ENCODE measurements around the gene EHHADH.
A peak's percentile ranks its signal among the peaks of the same experiment; 100 is the strongest.

DNA sequence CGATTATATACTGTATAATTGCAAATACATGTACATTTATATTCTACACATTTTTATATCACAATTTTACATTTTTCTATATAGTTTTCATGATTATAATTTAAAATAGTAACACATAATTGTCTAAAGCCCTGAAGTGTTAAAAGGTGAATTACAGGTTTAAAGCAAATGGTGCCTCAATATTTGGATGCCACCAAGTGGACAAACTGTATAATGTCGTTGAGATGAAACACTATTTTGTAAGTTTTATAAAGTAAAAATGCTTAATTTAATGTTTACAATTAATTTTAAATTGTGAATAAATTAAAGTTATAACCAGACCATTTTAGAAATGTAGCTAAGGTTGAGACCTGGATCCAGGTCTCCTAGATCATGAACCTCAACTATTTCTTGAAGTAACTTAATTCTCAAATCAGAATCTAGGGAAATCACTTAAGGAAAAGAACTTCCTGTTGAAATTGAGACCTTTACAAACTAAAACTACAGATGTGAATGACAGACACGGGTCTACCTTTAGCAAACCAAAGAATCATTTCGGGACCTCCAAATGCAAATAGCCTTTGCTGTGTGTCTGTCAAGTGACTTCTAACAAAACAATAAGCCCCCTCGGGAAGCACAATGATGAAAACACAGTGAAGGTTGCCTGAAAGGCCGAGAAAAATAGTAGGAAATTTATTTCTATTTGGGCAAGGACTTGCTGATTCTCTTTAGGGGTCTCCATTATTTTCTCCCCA, 37.8 kb downstream of the EHHADH start:
- TF ChIP-seq POLR2AphosphoS5 (IDR thresholded peaks at IDR 0.05; ENCODE audit: insufficient read depth, low read depth, low read length), result no peak
- TF ChIP-seq, protein P1, sequence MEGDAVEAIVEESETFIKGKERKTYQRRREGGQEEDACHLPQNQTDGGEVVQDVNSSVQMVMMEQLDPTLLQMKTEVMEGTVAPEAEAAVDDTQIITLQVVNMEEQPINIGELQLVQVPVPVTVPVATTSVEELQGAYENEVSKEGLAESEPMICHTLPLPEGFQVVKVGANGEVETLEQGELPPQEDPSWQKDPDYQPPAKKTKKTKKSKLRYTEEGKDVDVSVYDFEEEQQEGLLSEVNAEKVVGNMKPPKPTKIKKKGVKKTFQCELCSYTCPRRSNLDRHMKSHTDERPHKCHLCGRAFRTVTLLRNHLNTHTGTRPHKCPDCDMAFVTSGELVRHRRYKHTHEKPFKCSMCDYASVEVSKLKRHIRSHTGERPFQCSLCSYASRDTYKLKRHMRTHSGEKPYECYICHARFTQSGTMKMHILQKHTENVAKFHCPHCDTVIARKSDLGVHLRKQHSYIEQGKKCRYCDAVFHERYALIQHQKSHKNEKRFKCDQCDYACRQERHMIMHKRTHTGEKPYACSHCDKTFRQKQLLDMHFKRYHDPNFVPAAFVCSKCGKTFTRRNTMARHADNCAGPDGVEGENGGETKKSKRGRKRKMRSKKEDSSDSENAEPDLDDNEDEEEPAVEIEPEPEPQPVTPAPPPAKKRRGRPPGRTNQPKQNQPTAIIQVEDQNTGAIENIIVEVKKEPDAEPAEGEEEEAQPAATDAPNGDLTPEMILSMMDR (IDR thresholded peaks at IDR 0.05; ENCODE audit: extremely low read depth in 1 of 2, insufficient read depth in 1 of 2, low read depth in 1 of 2, low read length in 2 of 2), result peak; percentile 19 to 27
- TF ChIP-seq POLR2A (IDR thresholded peaks at IDR 0.05; ENCODE audit: low read depth, low read length), result no peak

All from endothelial cell of umbilical vein (primary cell).